B cell (primary cell): Measurements from ENCODE around the gene JARID2.

Experiments
- CTCF ChIP-seq: fragments of 200-600 bp; IDR thresholded peaks from one replicate; pipeline ENCODE4 v1.8.0; 2022; ENCODE audit warnings: antibody characterized with exemption, mild to moderate bottlenecking
- EZH2 ChIP-seq: IDR thresholded peaks from 2 replicates; pipeline ENCODE4 v1.6.1; 2012; ENCODE audit warnings: borderline replicate concordance, low read depth, mild to moderate bottlenecking, moderate library complexity, low read length; ENCODE audit not compliant: insufficient read depth, poor library complexity, severe bottlenecking

GRCh38 chr6:15457121-15457650 lies 211.3 kb downstream of the JARID2 start:
- TF ChIP-seq CTCF (no peak), EZH2 (no peak)
